ENCODE results near the gene SH3BP2.
A peak's percentile ranks its signal among the peaks of the same experiment; 100 is the strongest.

The SH3BP2 gene

DNA sequence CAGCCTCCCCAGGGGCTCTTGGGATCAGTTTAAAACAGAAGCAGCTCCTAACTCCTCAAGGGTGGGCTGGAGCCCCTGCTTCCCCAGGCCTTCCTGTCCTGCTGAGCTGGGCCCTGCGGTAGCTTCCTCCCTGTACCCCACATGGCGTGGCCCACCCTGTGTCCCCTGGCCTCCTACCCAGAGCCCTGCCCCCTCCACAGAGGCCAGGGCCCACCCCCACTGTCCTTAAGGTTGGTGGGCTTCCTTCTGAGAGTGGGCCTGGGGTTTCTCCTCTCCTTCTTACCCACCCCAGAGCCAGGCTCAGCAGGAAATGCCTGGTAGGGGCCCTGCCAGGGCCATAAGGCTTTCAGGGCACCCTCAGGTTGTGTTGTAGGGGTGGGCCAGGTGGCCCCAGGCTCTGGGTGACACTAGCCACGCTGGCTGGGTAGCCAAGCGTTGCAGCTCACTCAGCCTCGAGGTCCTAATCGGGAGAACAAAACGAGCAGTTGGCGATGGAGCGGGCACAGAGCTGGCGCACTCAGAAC, 11.6 kb downstream of the SH3BP2 start:
- DNase-seq = no peak

GRCh38 chr4:2804973-2805501, 12.2 kb downstream of the SH3BP2 start:
- DNase-seq = no peak

DNA sequence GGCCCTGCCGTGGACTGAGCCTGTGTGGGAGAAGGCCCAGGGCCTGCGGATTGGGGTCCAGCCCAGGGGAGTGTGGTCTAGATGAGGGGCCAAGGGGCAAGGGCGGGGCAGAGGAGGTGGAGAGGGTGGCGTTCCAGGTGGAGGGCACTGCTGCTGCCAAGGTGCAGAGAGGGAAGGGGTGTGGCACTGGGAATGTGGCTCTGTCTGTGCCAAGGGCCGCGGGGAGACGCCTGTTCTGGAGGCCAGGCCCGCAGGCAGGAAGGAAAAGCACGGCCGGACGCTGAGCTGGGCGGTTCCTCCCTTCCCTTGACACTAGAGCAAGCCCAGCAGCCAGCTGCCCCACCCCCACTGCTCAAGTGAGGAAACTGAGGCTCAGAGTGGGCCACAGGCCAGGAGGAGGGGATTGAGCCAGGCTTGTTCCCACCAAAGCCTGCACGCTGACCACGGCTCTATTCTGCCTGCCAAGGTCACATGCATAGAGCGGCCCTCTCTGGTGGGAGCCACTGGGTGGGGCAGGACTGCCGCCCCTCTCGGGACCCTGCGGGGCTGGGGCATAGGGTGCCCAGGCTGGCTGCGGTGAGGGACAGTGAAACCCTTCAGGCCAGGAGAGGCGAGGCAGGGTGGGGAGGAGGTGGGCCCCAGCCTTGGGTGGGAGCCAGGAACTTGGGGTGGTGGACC, 13.0 kb downstream of the SH3BP2 start:
- no peak for DNase-seq

GRCh38 chr4:2806390-2807355, 13.8 kb downstream of the SH3BP2 start:
- DNase-seq = no peak

- no peak for DNase-seq
Measured at GRCh38 chr4:2807571-2807970, 14.7 kb downstream of the SH3BP2 start.

DNA sequence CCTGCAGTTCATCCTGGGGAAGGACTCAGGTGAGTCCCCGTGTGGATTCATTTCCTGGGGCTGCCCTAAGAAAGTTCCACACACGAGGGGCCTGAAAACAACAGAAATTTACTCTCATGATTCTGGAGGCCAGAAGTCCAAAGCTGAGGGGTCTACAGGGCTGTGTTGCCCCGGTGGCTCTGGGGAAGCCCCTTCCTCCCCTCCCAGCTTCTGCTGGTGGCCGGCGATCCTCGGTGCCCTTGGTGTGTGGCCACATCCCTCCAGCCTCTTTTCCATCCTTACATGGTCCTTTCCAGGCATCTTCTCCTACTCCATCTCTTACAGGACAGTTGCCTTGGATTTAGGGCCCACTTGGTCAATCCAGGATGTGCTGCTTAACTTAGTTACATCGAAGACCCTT, 15.1 kb downstream of the SH3BP2 start:
- DNase-seq = no peak

GRCh38 chr4:2809610-2810180, 16.8 kb downstream of the SH3BP2 start:
- no peak for DNase-seq

DNA sequence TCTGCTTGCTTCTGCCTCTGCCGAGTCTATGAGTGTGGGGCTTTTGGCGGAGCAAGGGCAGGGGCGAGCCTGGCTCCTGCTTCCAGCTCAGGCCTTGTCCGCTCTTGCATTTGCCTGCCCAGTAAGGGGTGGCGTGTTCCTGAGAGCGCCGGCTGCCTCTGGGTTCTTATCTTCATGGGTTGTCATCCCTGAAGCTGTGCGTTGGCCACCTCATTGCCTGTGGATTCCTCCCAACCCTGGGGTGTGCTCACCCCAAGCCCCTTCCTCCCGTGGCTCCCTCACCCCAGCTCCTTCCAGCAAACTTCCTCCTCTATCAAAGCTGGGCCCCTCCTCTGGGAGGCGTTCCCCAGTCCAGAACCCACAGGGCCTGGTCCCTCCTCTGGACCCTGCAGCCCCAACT, 17.5 kb downstream of the SH3BP2 start:
- no peak for DNase-seq

- peak; percentile 83 for DNase-seq
Measured at GRCh38 chr4:2811830-2812611, 19.1 kb downstream of the SH3BP2 start.

GRCh38 chr4:2812612-2813354, 19.9 kb downstream of the SH3BP2 start:
- DNase-seq = no peak

DNA sequence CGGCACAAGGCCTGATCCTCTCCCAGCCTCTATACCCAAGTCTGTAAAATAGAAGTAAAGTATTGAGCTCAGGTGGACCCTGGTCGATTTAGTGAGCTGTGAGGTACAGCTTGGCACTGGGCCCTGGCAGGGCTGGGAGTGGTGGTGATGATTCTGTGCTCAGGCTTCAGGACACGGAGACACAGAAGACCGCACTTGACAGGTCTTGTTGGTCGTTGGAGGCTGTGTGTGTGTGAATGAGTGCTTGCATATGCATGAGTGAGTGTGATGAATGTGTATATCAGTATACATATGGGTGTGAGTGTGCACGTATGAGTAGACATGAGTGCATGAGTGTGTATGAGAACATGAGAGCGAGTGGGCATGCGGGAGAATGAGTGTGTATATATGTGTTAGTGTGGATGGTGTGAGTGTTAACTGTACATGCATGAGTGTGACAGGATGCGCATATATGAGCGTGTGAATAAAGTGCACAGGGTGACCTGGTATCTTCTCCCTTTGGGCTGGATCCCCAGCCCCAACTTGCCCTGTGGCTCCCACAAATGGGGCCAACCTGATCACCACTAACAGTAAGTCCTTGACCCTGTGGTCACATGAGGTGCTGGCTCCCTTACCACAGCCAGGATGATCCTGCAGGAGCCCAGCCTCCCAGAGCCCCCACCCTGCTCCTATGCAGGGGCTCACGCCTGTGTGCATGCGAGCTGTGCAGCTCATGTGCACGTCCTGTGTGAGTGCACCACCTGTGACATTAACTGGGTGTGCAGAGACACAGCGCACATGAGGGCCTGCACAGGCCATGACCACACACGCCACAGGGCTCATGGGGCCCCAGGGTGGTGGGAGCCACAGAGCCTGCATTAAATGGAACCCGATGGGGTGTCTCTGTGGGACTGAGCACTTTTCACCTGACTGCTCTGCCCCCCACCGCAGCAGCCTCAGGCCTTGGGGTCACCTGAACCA, 20.8 kb downstream of the SH3BP2 start:
- no peak for DNase-seq

DNA sequence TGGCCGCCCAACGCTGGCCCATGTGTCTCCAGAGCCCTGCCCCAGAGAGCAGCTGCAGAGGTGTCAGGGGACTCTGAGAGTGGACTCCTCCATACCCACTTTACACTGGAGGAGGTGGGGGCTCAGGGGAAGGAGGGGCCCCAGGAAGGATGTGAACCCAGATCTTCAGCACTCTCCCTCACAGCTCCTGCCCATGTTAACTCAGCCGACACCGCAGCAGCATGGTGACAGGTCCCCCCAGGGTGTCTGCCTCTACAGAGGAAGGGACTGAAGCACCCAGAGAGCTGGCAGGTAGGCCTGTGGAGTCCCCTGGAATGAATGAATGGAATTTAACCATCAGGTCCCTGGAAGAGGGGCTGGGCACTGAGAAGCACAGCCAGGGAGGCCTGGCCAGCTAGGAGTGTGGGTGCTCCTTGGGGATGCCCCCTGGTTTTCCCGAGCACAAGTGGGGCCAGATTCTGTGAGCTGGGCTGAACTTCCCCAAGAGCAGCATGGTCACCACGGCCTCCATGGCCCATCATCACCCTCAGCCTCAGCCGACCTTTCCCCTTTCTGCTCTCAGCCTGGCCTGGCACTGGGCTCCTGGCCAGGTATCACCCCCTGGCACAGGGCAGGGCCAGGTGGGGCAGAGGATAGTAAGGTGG, 21.9 kb downstream of the SH3BP2 start:
- DNase-seq = no peak

DNA sequence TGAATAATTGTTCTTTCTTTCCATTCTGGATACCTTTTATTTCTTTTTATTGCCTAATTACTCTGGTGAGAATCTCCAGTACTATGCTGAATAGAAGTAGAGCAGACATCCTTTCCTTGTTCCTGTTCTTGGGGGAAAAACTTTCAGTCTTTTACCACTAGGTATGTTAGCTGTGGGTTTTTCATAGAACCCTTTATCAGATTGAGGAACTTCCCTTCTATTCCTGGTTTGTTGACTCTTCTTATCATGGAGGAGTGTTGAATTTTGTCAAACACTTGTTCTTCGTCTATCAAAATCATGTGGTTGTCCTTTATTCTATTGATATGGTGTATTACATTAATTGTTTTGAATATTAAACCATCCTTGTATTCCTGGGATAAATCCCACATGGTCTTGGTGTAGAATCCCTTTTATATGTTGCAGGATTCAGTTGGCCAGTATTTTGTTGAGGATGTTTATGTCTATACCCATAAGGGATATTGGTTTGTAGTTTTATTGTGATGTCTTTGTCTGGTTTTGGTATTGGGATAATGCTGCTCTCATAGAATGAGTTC, 23.6 kb downstream of the SH3BP2 start:
- DNase-seq = no peak

DNA sequence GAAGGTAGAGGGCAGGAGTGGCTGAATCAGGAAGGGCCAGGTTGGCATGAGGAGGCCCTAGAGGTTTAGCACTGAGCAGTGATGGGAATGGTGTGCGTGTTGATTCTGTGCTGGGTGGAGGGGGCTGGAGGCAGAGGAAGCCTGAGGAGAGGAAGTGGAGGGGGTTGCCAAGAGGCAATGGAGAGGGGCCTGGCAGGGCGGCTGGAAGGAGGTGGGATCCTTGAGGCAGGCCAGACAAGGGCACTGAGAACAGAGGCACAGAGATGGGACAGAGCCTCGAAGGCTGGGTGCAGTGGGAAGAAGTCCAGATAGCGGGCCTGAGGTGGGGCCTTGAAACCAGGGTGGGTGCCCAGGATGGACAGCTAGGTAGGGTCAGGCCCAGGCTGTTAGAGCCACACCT, 24.3 kb downstream of the SH3BP2 start:
- DNase-seq = no peak

DNA sequence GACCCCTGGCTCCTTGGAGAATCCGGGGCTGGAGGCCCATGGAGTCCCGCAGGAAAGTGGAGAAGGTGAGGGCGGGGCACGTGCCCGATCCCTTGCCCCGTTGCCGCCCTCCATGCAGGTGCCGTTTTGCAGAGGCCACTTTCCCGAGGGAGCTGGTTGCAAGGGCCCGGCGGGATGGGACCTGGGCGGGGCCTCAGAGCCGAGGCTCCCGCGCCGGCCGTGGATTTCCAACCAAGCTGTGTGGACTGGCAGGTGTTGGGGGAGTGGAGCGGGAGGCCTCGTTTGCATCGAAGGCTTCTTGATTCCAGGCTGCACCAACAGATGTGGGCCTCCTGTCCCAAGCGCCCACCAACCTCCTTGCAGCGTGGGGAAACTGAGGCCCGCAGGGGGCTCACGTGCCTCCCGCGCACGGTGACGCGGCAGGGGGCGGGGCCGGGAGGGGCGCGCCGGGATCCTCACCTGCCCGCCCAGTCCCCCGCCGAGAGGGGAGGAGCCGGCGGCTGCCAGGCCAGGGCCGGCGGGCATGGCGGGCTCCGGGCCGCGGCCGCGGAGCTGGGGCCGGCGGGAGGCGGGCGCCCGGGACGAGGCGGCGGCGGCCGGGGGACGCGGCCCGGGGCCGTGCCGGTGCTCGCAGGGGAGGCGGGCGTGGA, 24.9 kb downstream of the SH3BP2 start:
- DNase-seq = peak; percentile 92

DNA sequence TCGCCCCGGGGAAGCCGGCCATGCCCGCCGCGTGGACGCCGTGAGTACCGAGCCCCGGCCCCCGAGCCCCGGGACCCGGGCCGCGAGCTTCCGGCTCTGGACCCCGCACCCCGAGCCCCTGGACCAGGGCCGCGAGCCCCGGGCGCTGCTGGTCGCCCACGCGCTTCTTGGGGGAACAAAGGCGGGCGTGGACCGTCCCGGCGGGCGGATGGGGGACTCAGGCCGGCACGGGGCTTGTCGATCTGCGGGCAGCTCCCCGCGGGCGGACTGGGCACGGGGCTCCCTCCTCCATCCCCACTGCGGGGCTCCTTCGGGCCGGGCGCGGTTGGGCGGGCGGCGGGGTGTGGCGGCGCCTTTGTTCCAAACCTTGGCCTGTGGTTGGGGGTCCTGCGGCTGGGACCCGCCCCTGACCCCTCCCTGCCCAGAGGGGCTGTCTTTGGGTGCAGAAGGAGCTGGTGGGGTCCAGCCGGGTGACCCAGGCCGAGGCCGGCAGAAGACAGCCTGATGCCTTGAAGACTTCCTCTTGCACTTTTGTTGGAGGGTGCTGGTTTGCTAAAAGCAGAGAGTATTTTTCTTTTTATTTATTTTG, 25.6 kb downstream of the SH3BP2 start:
- peak; percentile 67 for DNase-seq

DNA sequence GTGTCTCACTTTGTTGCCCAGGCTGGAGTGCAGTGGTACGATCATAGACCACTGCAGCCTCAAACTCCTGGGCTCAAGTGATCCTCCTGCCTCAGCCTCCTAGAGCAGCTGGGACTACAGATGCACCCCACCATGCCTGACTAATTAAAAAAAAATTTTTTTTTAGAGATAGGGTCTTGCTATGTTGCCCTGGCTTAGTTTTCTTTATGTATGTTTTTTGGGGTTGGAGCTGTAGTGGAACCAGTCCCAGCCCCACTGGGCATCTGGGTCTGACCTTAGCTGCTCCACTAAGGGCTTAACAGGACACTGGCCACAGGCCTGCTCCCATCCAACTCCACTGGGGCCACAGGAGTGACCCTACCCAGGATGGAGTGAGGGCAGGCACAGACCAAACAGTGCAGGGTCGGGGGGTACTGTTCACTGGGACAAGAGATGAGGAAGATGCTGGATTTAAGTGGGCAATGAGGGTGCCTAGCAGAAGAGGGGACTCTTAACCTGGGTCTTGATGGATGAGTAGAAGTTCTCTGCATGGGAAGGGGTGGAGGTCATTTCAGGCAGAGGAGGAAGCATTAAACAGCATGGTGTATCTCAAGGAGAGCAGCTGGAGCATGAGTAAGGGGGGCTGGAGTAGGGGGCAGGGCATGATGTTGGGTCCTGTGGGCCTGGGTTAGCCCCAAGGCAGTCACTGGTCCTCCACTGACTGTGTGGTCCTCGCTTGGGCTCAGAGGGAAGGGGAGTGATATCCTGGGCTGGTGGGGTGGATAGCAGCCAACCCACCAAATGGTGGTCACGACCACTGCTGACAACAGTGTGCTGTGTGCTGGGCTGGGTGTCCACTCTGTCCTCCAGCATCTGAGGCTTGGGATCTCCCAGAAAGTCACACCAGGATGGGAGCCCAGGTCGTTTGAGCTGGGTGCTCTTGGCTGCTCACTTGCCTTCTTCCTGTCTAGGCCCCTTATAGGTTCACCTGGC, 26.6 kb downstream of the SH3BP2 start:
- DNase-seq = no peak
